Measurements from ENCODE around the gene PAIP1. TPM values are rescaled to one million over a fixed set of nuclear protein-coding genes. Genes with fewer than 3 reads are reported as not detected.

PAIP1 gene
- total RNA-seq, result 100 to 1,000 TPM; 123 to 184 (median 161) TPM

GRCh38 chr5:43556857-43557542, at the start of gene PAIP1:
TSS of gene PAIP1 (minus strand) at chr5:43557077. CDS start at chr5:43556846, 231 bp downstream.
- in situ Hi-C loops (cut with MboI; ENCODE audit: low sequenced_read_pairs in 4 of 4) (loop anchor here in 1 of 4 donors (10.0 kb wide), 1 partner anchor 78 kb away; no protein-coding TSS in a partner anchor), intact Hi-C loops (cut with DNase I; ENCODE audit: low total_unique reads) (loop anchor here (1.0 to 2.0 kb wide), 4 partner anchors 42 to 76 kb away; partner anchors contain the start of genes C5orf34 and NNT)
- Histone ChIP-seq H3K27me3 (no peaks in the 10 kb centered on the region), H3K27ac (peak within 1 kb of the TSS; percentile 86 to 98 (median 94)), H3K4me1 (peaks cover 38 to 40% of the 10 kb centered on the region in 2 donors), H3K9me3 (no peaks in the 10 kb centered on the region), H3K36me3 (no peaks in the 10 kb centered on the region), H3K4me3 (peak within 1 kb of the TSS; percentile 66 to 96 (median 73))
- DNase-seq, result peak; percentile 65 to 77
- TF ChIP-seq POLR2A (IDR thresholded peaks at IDR 0.05) (peak; percentile 6 to 39), CTCF (IDR thresholded peaks at IDR 0.05 in 4 of 5, conservative IDR thresholded peaks at IDR 0.05 in 1 of 5) (peak; percentile 33 to 85 (median 78))
- ATAC-seq, result peak; percentile 91 to 92

- DNase-seq, result no peak
- peaks cover 61 to 62% of the 10 kb centered on the region in 2 donors for H3K4me1 ChIP-seq
- in situ Hi-C loops (cut with MboI; ENCODE audit: low sequenced_read_pairs in 4 of 4) (no loop called here), intact Hi-C loops (cut with DNase I; ENCODE audit: low total_unique reads) (no loop called here)
- H3K36me3 ChIP-seq, result peaks cover 0 to 22% of the 10 kb centered on the region in 2 donors
- no peak for ATAC-seq
- H3K9me3 ChIP-seq, result no peaks in the 10 kb centered on the region
- no peaks in the 10 kb centered on the region for H3K27me3 ChIP-seq
- H3K27ac ChIP-seq, result peak overlapping the region; percentile 85 to 96 (median 90)
- H3K4me3 ChIP-seq, result no peak overlapping the region
- TF ChIP-seq POLR2A (IDR thresholded peaks at IDR 0.05) (no peak), CTCF (IDR thresholded peaks at IDR 0.05 in 4 of 5, conservative IDR thresholded peaks at IDR 0.05 in 1 of 5) (no peak)
Measured at GRCh38 chr5:43606351-43606750, 49.5 kb upstream of the PAIP1 start.

GRCh38 chr5:43604699-43605098, 47.8 kb upstream of the PAIP1 start:
- TF ChIP-seq POLR2A (IDR thresholded peaks at IDR 0.05) (no peak), CTCF (IDR thresholded peaks at IDR 0.05 in 4 of 5, conservative IDR thresholded peaks at IDR 0.05 in 1 of 5) (no peak)
- intact Hi-C loops (cut with DNase I; ENCODE audit: low total_unique reads), result loop anchor here (5.0 kb wide), 2 partner anchors 122 to 537 kb away; partner anchors contain the start of gene TMEM267
- ATAC-seq, result no peak
- H3K9me3 ChIP-seq, result no peaks in the 10 kb centered on the region
- peak overlapping the region in 3 of 4 donors; percentile 75 to 85 (median 84) for H3K4me3 ChIP-seq
- peaks cover 61 to 63% of the 10 kb centered on the region in 2 donors for H3K4me1 ChIP-seq
- peaks cover 0 to 7% of the 10 kb centered on the region in 2 donors for H3K36me3 ChIP-seq
- H3K27ac ChIP-seq, result peak overlapping the region; percentile 92 to 98 (median 97)
- no peaks in the 10 kb centered on the region for H3K27me3 ChIP-seq
- no peak for DNase-seq
- in situ Hi-C loops (cut with MboI; ENCODE audit: low sequenced_read_pairs in 4 of 4), result no loop called here

GRCh38 chr5:43603344-43604217, 46.7 kb upstream of the PAIP1 start:
- ATAC-seq (peak; percentile 75 to 80), DNase-seq (peak; percentile 93 to 97)
- Histone ChIP-seq H3K27ac (peak overlapping the region; percentile 92 to 98 (median 97)), H3K4me1 (peaks cover 52 to 72% of the 10 kb centered on the region in 2 donors), H3K27me3 (no peaks in the 10 kb centered on the region), H3K36me3 (no peaks in the 10 kb centered on the region), H3K9me3 (no peaks in the 10 kb centered on the region), H3K4me3 (peak overlapping the region; percentile 75 to 85 (median 82))
- peak; percentile 92 to 95 for TF ChIP-seq POLR2A (IDR thresholded peaks at IDR 0.05)
- TF ChIP-seq CTCF (IDR thresholded peaks at IDR 0.05 in 4 of 5, conservative IDR thresholded peaks at IDR 0.05 in 1 of 5), result no peak
- in situ Hi-C loops (cut with MboI; ENCODE audit: low sequenced_read_pairs in 4 of 4) (no loop called here), intact Hi-C loops (cut with DNase I; ENCODE audit: low total_unique reads) (loop anchor here (1.0 to 5.0 kb wide), 4 partner anchors 10 to 536 kb away; partner anchors contain the start of gene TMEM267)
